HUES6 (cell line): ENCODE data around the gene MXD4.

Experiments
- H3K27ac ChIP-seq: 2 replicates; pipeline ENCODE4 v1.7.0; 2013; ENCODE audit warnings: low read depth, mild to moderate bottlenecking, low read length, inconsistent platforms
- H3K27me3 ChIP-seq: 2 replicates; pipeline ENCODE4 v1.6.1; 2013; ENCODE audit warnings: low read length; ENCODE audit not compliant: control insufficient read depth, insufficient read depth
- H3K36me3 ChIP-seq: 2 replicates; pipeline ENCODE4 v1.6.1; 2013; ENCODE audit warnings: low read length; ENCODE audit not compliant: control insufficient read depth, insufficient read depth
- H3K4me1 ChIP-seq: 2 replicates; pipeline ENCODE4 v1.6.1; 2013; ENCODE audit warnings: low read length; ENCODE audit not compliant: control insufficient read depth, insufficient read depth
- H3K4me3 ChIP-seq: 2 replicates; pipeline ENCODE4 v1.5.1; 2013; ENCODE audit warnings: low read depth, low read length
- H3K9ac ChIP-seq: one replicate; pipeline ENCODE4 v1.6.1; 2013; ENCODE audit warnings: mild to moderate bottlenecking, low read length
- H3K9me3 ChIP-seq: 2 replicates; pipeline ENCODE4 v1.6.1; 2013; ENCODE audit warnings: low read depth, low read length; ENCODE audit not compliant: control insufficient read depth, insufficient read depth

The MXD4 gene

DNA sequence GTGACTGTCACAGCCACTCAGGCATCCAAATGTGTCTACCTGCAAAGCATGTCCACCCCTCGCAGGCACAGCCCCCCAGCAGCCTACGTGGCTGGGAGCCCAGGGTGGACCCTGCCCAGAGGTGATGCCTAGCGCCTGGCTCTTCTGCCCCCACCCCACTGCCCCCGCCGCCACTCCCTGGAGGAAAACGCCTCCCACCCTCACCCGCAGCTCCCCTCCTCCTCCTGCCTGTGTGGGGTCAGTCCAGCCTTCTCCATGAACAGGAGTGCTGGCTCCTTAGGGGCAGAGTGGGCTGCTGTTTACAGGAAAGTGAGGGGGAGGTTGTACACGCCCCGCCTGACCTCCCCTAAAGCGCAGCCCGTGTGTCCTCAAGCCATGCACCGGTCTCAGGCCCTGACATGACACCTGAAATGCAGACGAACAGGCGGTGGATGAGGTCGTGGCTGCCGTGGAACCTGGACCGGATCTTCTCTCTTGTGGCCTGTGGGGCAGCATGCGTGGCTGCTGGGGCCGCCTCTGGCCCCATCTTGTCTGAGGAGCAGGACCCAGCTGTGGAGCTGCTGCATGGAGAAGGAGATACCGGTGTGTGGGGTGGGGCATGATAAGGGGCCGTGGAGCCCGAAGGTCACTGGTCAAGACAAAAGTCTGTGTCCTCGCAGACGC is 11.9 kb upstream of the MXD4 start:
- Histone ChIP-seq H3K4me1 (peaks cover 7% of the 10 kb centered on the region), H3K9ac (no peak overlapping the region), H3K27me3 (no peaks in the 10 kb centered on the region)

DNA sequence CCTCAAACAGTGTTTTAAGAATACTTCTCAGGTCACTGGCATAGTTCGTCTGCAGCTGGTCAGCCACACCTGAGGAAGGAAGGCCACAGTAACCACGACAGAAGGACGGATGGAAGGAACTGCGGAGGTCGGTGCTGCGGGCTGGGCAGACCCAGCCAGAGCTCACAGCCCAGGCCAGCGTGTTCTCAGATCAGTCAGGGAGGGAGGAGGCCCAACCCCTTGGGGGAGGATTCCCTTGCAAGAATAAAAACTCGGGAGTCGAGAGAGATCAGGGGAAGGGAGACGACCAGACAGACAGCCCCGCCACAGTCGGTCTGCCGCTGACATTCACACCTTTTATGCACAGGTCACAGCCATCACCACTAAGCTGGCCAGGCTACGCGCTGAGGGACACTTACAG is 11.3 kb upstream of the MXD4 start:
- no peak overlapping the region for H3K9ac ChIP-seq
- no peaks in the 10 kb centered on the region for H3K27me3 ChIP-seq
- H3K9me3 ChIP-seq, result no peaks in the 10 kb centered on the region
- no peaks in the 10 kb centered on the region for H3K36me3 ChIP-seq
- peaks cover 11% of the 10 kb centered on the region for H3K4me1 ChIP-seq
- no peak overlapping the region for H3K27ac ChIP-seq
- H3K4me3 ChIP-seq, result no peak overlapping the region

More for the DNA sequence above, 11.9 kb upstream of the MXD4 start:
- Histone ChIP-seq H3K27ac (no peak overlapping the region), H3K9me3 (no peaks in the 10 kb centered on the region), H3K36me3 (no peaks in the 10 kb centered on the region), H3K4me3 (no peak overlapping the region)

DNA sequence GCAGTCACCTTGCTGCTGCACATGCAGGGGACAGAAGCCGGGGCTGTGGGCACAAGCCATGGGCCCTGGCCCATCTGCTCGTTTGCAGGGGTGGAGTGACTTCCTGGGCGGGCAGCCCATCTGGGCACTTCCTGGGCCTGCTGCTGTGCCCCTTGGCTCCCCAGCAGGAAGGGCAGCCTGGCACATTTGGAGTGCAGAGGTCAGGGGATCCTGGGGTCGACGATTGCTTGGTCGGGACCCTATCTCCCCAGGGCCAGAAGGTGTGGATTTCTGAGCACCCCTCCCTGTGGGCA is 10.9 kb upstream of the MXD4 start:
- H3K4me3 ChIP-seq, result no peak overlapping the region
- H3K27ac ChIP-seq, result no peak overlapping the region
- H3K36me3 ChIP-seq, result no peaks in the 10 kb centered on the region
- H3K27me3 ChIP-seq, result no peaks in the 10 kb centered on the region
- H3K9ac ChIP-seq, result no peak overlapping the region
- H3K4me1 ChIP-seq, result peaks cover 11% of the 10 kb centered on the region
- no peaks in the 10 kb centered on the region for H3K9me3 ChIP-seq

DNA sequence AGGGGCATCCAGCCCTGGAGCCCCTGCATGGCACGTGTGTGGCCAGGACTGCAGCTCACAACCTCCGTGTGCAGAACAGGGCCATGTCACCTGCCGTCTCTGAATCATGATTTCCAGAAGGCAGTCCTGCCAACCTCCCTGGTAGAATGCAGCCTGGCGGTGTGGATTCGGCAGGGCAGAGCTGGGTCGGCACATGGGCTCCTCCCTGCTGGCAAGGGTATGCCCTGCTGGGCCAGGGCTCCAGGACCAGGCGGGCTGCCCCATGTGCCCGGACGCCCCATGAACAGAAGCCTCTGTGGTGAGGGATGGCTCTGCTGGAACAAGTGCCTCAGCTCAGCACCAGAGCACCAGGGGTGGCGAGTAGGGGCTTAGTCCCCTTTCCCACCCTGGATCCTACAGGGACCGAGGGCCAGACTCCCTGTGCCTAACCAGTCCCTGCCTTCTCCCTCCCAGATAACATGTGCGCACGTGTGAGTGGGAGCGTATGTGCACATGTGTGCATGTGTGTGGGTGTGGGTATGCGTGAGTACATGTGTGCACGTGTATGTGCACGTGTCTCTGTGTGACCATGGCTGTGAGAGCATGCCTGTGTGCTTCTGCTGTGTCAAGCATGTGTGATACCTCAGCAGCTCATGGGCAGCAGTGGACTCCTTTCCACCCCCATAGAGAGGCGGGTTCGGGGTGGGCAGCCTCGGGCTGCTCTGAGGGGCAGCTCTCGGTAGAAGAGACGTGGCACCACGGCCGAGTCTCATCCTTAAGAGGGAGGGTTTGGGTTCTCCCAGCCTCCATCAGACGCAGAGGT is 10.3 kb upstream of the MXD4 start:
- no peak overlapping the region for H3K9ac ChIP-seq
- peaks cover 11% of the 10 kb centered on the region for H3K4me1 ChIP-seq
- H3K27me3 ChIP-seq, result no peaks in the 10 kb centered on the region
- no peak overlapping the region for H3K4me3 ChIP-seq
- no peak overlapping the region for H3K27ac ChIP-seq
- H3K36me3 ChIP-seq, result no peaks in the 10 kb centered on the region
- no peaks in the 10 kb centered on the region for H3K9me3 ChIP-seq

DNA sequence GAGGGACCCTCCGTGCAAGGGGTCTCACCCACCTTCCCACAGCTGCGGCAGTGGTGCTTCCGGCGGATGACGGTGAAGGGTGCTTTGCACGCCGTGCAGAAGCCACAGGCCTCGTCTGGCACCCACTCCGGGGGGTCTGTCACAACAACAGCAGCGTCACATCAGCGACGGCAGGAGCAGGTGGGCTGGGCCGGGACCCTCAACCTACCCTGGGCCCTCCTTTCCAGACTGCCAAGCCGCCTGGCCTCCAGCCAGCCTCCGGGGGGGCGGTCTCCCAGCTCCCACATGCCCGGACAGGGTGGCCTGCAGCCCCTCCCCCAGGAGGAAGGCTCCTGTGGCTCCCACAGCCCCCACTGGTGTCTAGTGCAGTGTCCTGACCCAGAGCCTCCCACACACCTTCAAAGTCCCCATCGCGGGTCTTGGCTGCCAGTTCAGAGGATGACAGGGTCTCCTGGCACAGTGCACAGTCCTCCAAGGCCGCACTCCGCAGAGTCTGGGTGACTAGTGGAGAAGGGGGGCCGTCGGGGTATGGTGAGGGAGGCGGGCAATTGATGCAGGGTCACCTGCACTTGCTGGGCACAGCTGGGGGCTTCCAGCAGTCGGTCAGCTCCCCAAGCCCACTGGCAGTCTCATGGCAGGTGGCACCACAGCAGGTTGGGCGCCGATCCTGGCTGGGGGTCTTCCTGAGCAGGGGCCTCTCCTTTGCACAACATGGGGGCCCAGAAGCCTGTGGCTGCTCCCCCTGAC is 9.5 kb upstream of the MXD4 start:
- H3K9me3 ChIP-seq, result no peaks in the 10 kb centered on the region
- H3K4me3 ChIP-seq, result no peak overlapping the region
- H3K27me3 ChIP-seq, result no peaks in the 10 kb centered on the region
- no peaks in the 10 kb centered on the region for H3K36me3 ChIP-seq
- no peak overlapping the region for H3K27ac ChIP-seq
- H3K4me1 ChIP-seq, result peaks cover 11% of the 10 kb centered on the region
- H3K9ac ChIP-seq, result no peak overlapping the region

DNA sequence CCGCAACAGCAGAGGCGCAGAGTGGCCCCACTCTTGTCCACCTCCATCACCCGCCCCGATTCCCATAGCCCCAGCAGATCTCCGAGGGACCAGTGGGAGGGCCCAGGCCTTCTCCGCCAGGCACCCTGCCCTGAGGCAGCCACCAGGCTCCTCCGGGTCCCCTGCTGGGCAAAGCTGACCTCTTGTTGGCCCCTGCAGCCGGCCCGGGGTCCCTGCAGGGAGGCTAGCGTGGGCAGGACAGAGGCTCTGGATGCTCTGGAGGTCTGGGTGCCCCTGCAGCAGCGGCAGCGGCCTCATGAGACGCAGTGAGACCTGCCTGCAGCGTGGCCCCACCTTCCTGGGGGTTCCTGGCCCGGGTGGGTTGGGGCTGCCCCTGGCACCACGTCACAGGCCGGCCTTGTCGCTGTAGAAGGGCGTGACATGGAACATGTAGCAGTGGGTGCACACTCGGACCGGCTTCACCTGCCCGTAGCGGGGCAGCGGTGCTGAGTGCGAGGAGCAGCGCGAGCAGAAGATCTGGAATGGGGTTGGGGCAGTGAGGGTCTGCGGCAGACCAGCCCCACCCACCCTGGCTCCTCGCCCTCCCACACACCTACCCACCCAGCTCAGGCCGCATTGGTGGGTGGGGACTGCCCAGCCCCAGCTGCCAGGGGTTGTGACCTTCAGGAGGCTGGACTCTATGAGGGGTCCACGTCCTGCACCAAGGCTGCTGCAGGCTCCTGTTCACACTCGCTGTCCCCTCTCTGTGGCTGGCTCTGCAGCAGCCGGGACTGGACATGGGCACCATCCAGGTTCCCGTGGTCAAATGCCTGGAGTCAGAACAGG is 8.6 kb upstream of the MXD4 start:
- H3K36me3 ChIP-seq, result no peaks in the 10 kb centered on the region
- peaks cover 11% of the 10 kb centered on the region for H3K4me1 ChIP-seq
- H3K27ac ChIP-seq, result no peak overlapping the region
- H3K4me3 ChIP-seq, result no peak overlapping the region
- H3K27me3 ChIP-seq, result no peaks in the 10 kb centered on the region
- no peaks in the 10 kb centered on the region for H3K9me3 ChIP-seq
- no peak overlapping the region for H3K9ac ChIP-seq

DNA sequence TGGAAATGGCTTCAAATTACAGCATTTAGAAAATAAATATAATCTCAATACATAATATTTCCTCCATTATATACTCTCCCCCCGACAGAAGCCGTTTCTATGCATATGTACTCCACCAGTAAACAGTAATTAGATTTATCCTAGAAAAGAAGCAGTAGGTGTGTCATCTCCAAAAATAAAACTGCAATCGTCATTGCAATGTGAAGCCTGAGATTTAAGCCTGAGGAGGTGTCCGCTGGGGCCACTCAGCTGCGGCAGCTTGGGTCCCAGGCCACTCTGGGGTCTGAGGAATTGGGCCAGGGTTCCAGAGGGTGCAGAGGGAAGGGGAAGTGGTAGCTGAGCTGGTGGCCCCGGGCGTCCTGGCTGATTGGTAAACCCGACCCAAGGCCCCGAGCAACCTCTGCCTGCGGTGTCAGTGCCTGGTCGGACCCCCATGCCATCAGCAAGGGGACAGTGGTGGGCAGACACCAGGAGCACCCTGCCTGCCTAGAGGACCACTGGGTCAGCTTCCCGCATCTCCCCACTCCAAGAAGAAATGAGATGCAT is 7.8 kb upstream of the MXD4 start:
- Histone ChIP-seq H3K27me3 (0 out of 2 replicates have a peak, but pooled peaks cover 2% of the 10 kb centered on the region), H3K9ac (no peak overlapping the region), H3K4me3 (no peak overlapping the region), H3K27ac (no peak overlapping the region), H3K36me3 (no peaks in the 10 kb centered on the region), H3K4me1 (peaks cover 11% of the 10 kb centered on the region), H3K9me3 (no peaks in the 10 kb centered on the region)

DNA sequence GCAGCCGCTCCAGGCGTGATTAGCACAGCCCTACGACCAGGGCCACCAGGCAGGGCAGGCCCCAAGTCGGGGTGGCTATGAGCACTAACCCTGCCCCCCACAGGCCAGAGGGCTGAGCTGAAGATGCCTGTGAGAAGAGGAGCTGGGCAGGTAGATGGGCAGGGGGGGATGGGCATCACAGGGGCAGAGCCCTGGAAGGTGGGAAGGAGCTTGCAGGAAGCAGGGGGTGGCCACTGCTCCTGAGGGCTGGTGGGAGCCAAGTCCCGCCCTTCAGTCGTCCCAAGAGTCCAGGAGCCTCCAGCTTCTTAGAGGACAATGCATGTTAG is 7.3 kb upstream of the MXD4 start:
- no peak overlapping the region for H3K9ac ChIP-seq
- H3K36me3 ChIP-seq, result no peaks in the 10 kb centered on the region
- H3K4me1 ChIP-seq, result peaks cover 11% of the 10 kb centered on the region
- no peak overlapping the region for H3K27ac ChIP-seq
- no peak overlapping the region for H3K4me3 ChIP-seq
- no peaks in the 10 kb centered on the region for H3K9me3 ChIP-seq
- 0 out of 2 replicates have a peak, but pooled peaks cover 7% of the 10 kb centered on the region for H3K27me3 ChIP-seq

DNA sequence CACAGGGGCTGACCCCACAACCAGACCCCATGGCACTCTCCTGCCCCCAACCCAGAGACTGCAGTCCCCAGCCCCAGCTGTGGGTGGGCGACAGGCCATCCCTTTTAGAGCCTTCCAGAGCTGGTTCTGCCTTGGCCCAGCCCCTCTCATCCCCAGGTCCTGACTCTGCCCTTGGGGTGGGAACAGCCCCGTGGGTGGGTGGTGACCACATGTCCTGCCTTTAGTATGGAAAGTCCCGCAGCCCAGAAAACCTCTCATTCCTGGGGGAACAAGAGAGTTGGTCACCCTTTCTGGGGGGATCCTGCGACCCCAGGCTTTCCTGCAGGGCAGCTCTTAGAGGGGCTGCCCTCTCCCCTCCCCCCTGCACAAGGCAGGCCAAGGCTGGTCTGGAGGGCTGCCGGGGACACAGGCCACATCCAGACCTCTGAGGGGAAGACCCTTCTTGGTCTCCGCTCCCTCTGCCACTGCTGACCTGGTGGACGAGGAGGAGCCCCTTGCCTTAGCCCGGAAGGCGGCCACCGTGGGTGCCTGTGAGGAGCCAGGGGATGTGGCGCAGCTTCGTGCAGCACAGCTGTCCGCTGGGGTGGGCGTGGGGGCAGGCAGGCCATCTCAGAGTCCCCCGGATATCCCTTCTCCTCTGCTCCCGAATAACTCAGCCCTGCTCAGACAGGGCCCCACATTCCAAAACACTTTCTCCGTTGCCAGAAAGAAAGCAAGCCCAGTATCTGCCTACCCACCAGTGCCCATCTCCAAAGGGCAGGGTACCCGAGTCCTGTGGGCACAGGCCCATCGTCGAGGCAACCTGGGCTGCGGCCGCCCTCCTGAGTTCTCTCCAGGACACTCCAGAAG is 6.7 kb upstream of the MXD4 start:
- no peak overlapping the region for H3K27ac ChIP-seq
- H3K27me3 ChIP-seq, result 0 out of 2 replicates have a peak, but pooled peaks cover 9% of the 10 kb centered on the region
- H3K9ac ChIP-seq, result no peak overlapping the region
- no peak overlapping the region for H3K4me3 ChIP-seq
- H3K9me3 ChIP-seq, result no peaks in the 10 kb centered on the region
- H3K4me1 ChIP-seq, result peaks cover 11% of the 10 kb centered on the region
- H3K36me3 ChIP-seq, result no peaks in the 10 kb centered on the region

DNA sequence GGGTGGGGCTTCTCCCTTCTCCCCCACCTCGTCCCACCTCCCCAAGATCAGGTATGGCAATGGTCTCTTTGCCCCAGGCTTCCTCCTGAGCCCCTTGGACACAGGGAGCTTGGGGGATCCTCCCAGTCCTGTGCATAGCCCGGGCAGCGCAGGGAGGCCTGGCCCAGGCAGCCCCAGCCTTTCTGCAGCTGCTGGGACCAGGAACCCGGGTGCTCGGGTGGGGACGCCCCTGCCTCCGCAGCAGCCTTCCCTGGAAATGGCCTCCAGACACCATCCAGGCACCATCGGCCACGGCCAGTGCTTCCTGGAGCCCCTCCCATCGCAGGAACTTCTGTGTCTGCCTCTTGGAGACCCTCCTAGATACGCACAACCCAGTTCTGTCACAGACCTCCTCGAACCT is 5.9 kb upstream of the MXD4 start:
- H3K9ac ChIP-seq, result no peak overlapping the region
- no peaks in the 10 kb centered on the region for H3K36me3 ChIP-seq
- no peak overlapping the region for H3K4me3 ChIP-seq
- no peaks in the 10 kb centered on the region for H3K9me3 ChIP-seq
- 0 out of 2 replicates have a peak, but pooled peaks cover 9% of the 10 kb centered on the region for H3K27me3 ChIP-seq
- peaks cover 11% of the 10 kb centered on the region for H3K4me1 ChIP-seq
- no peak overlapping the region for H3K27ac ChIP-seq
